HG03196 (cell line): ENCODE data around the gene DDX47.
"Not testable (repeated sequence)": the region's sequence is repeated elsewhere in the genome, so short reads cannot be mapped to it uniquely, and the experiment has no call there.

Experiments
- ATAC-seq: cut with Tn5 transposase; IDR thresholded peaks from one replicate; pipeline ENCODE4 v1.9.1; 2021; ENCODE audit not compliant: unreplicated experiment

The DDX47 gene

DNA sequence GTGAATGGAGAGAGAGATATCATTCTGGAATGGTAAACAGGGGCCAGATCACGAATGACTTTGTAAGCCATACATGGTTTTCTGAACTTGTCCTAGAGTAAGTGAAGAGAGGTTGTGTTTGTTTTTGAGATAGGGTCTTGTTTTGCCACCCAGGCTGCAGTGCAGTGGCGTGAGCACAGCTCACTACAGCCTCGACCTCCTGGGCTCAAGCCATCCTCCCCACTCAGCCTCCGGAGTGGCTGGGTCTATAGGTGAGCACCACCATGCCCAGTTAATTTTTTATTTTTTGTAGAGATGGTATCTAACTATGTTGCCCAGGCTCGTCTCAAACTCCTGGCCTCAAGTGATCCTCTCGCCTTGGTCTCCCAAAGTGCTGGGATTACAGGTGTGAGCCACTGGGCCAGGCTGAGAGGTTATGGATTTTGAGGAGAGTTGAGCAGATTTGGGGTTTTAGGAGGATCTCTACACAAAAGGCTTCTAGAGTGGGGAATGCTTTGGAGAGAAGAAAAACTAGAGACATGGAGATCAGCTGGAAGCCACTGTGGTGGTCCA lies 58.5 kb downstream of the DDX47 start:
- ATAC-seq, result no peak

DNA sequence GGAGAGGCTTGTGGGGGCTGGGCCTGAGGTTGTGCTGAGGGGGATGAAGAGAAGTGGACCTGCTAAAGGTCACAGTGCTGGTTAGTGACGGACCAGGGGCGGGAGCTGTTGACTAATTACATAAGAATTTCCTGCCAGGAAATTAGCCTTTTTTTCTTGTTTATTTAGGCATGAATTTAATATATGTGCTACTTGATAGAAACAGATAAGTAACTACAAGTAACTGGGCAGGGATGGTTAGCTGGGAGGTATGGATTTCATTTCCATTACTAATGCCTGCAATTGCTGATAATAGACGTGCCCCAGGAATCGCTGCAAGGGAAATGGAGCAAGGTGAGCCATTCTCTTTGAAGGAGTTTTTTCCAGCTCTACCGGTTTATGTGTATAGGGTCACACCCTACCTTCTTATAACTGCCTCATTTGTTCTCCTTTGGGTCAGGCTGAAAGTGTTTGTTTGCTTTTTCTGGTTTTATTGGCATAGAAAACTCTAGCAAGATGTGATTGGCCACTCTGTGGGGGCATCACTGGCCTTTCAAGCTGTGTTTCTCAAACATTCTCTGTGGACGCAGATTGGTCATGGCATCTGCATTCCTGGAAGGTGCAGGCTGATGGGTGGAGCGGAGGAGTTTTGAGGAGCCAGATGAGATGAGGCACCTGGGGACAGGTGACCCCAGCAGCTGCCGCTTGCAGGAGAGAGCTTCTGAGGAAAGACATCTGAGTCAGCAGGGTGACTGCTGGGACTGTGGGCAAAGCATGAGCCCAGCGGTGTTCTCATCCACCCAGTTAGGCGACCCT lies 59.2 kb downstream of the DDX47 start:
- ATAC-seq, result no peak

- no peak for ATAC-seq
These were observed 59.8 kb downstream of the DDX47 start for GRCh38 chr12:12872934-12873275.

DNA sequence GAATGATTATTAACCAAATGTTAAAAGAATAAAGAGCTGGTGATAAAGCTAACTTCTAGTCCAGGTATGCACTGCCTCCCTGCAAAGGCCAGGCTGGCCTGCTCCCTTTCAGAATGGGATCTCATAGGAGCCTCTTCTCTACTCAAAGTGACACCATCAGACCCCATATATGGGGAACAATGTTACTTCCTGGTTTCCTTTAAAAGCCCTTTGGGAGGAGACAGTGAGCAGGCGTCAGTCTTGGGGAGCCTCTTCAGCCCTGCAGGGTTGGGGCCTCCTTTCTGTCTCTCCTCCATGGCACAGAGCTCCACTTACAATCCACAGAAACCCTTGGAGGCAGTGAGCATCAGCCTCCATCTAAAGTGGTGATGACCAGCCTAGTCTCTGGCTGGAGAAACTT lies 60.9 kb downstream of the DDX47 start:
- ATAC-seq, result no peak

GRCh38 chr12:12875301-12875700 lies 62.2 kb downstream of the DDX47 start:
- not testable (repeated sequence) for ATAC-seq

- no peak for ATAC-seq
These were observed 64.1 kb downstream of the DDX47 start for GRCh38 chr12:12877153-12877768.

DNA sequence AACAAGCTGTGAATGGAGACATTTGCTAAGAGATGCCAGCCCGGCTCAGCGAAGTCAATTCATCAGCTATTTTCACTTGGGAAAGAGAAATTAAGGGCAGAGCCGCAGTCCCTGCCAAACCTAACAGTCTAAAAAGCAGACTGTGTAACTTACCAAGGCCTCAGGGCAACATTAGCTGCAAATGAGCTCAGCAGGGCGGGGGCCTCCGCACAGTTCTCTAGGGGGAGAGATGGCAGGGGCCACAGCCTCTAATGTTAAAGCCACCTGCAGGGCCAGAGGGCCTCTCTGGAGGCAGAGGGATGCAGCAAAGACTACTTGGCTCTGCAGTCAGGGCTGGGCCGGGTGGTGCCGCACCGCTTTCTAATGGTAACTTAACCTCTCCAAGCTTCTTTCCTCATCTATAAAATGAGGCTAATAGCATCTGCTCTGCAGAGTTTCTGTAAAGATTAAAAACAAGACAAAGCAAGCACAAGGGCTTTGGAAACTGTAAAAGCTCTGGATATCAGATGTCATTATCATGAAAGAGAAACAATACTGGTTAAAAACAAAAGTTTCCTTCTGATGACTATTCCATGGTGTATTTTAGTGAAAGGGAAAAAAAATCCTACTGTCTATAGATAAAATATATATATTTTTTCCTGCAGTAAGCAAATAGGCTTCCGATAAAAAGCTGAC lies 64.8 kb downstream of the DDX47 start:
- ATAC-seq, result no peak
